Trophoblast cell (in vitro differentiated cells and primary cell): ENCODE data around the gene PRKCE.

Source experiments
- DNase-seq, 2 donors: peaks; one replicate each; pipeline ENCODE4 v3.0.0-alpha.2; 2016
- H2AFZ ChIP-seq: 2 replicates; pipeline ENCODE4 v1.6.1; 2013; ENCODE audit warnings: low read length, moderate library complexity, mild to moderate bottlenecking; ENCODE audit not compliant: insufficient read depth, poor library complexity
- H2AK5ac ChIP-seq: 2 replicates; pipeline ENCODE4 v1.6.1; 2013; ENCODE audit warnings: mild to moderate bottlenecking, low read length
- H2BK120ac ChIP-seq: 2 replicates; pipeline ENCODE4 v1.6.1; 2013; ENCODE audit warnings: low read length, mild to moderate bottlenecking, moderate library complexity; ENCODE audit not compliant: insufficient read depth, poor library complexity
- H2BK12ac ChIP-seq: 2 replicates; pipeline ENCODE4 v1.6.1; 2013; ENCODE audit warnings: mild to moderate bottlenecking, low read length, moderate library complexity
- H2BK5ac ChIP-seq: 2 replicates; pipeline ENCODE4 v1.6.1; 2013; ENCODE audit warnings: low read length, low read depth, moderate library complexity, mild to moderate bottlenecking; ENCODE audit not compliant: poor library complexity
- H3K14ac ChIP-seq: 2 replicates; pipeline ENCODE4 v1.6.1; 2013; ENCODE audit warnings: mild to moderate bottlenecking, low read length
- H3K18ac ChIP-seq: 2 replicates; pipeline ENCODE4 v1.6.1; 2013; ENCODE audit warnings: mild to moderate bottlenecking, low read length
- H3K23ac ChIP-seq: 2 replicates; pipeline ENCODE4 v1.6.1; 2013; ENCODE audit warnings: low read length
- H3K27ac ChIP-seq: 2 replicates; pipeline ENCODE4 v1.5.1; 2013; ENCODE audit warnings: low read depth, mild to moderate bottlenecking, inconsistent platforms, low read length, moderate library complexity
- H3K27me3 ChIP-seq: 2 replicates; pipeline ENCODE4 v1.6.1; 2013; ENCODE audit warnings: inconsistent platforms, mild to moderate bottlenecking, low read length, moderate library complexity; ENCODE audit not compliant: insufficient read depth
- H3K36me3 ChIP-seq, 2 experiments: 1 replicate in 1 of 2; 2 replicates in 1 of 2; pipeline ENCODE4 v1.6.1; 2013; ENCODE audit warnings: low read length in 2 of 2, mild to moderate bottlenecking in 2 of 2, moderate library complexity in 1 of 2; ENCODE audit not compliant: insufficient read depth in 2 of 2, control insufficient read depth in 1 of 2
- H3K4ac ChIP-seq: 2 replicates; pipeline ENCODE4 v1.6.1; 2013; ENCODE audit warnings: low read depth, mild to moderate bottlenecking, low read length, moderate library complexity
- H3K4me1 ChIP-seq, 2 experiments: 1 replicate in 1 of 2; 2 replicates in 1 of 2; pipeline ENCODE4 v1.6.1; 2013; ENCODE audit warnings: low read length in 2 of 2, mild to moderate bottlenecking in 2 of 2, moderate library complexity in 1 of 2; ENCODE audit not compliant: insufficient read depth in 2 of 2, control insufficient read depth in 1 of 2
- H3K4me2 ChIP-seq: 2 replicates; pipeline ENCODE4 v1.6.1; 2013; ENCODE audit warnings: inconsistent platforms, mild to moderate bottlenecking, low read length, moderate library complexity
- H3K4me3 ChIP-seq: 2 replicates; pipeline ENCODE4 v1.5.1; 2013; ENCODE audit warnings: mild to moderate bottlenecking, low read depth, low read length, inconsistent platforms
- H3K79me1 ChIP-seq: one replicate; pipeline ENCODE4 v1.6.1; 2013; ENCODE audit warnings: low read length
- H3K79me2 ChIP-seq: 2 replicates; pipeline ENCODE4 v1.6.1; 2013; ENCODE audit warnings: low read length, mild to moderate bottlenecking; ENCODE audit not compliant: control insufficient read depth, insufficient read depth, poor library complexity
- H3K9ac ChIP-seq: 2 replicates; pipeline ENCODE4 v1.6.1; 2013; ENCODE audit warnings: mild to moderate bottlenecking, low read length
- H3K9me3 ChIP-seq: 2 replicates; pipeline ENCODE4 v1.6.1; 2013; ENCODE audit warnings: low read depth, mild to moderate bottlenecking, control low read depth, inconsistent platforms, low read length; ENCODE audit not compliant: insufficient read depth
- H4K12ac ChIP-seq: 2 replicates; pipeline ENCODE4 v1.6.1; 2013; ENCODE audit warnings: low read depth, mild to moderate bottlenecking, low read length, moderate library complexity
- H4K8ac ChIP-seq: 2 replicates; pipeline ENCODE4 v1.6.1; 2013; ENCODE audit warnings: low read depth, mild to moderate bottlenecking, low read length, moderate library complexity
- H4K91ac ChIP-seq: one replicate; pipeline ENCODE4 v1.6.1; 2013; ENCODE audit warnings: low read depth, mild to moderate bottlenecking, low read length, moderate library complexity
- WGBS: extraction: QIAGEN DNeasy Blood & Tissue Kit; methylation state at CpG from one replicate; pipeline ENCODE4 v1.1.7; 2013; ENCODE audit warnings: missing lambda C conversion rate; ENCODE audit not compliant: insufficient read length, insufficient coverage; ENCODE audit errors: extremely low coverage; 5-methylcytosine and 5-hydroxymethylcytosine counted together

Gene PRKCE

GRCh38 chr2:46162329-46163097 is 511.0 kb downstream of the PRKCE start:
- Histone ChIP-seq H3K14ac (peak overlapping the region; percentile 56), H2AFZ (no peak overlapping the region), H3K18ac (peak overlapping the region; percentile 53), H2BK120ac (peak overlapping the region; percentile 62), H3K9ac (peak overlapping the region; percentile 49), H2AK5ac (peak overlapping the region; percentile 67), H3K27ac (peak overlapping the region; percentile 51), H3K79me1 (peaks cover 44% of the 10 kb centered on the region), H4K8ac (no peak overlapping the region), H3K36me3 (peaks cover 6% of the 10 kb centered on the region in 2 experiments), H2BK12ac (peak overlapping the region; percentile 98), H3K23ac (no peak overlapping the region), H4K12ac (no peak overlapping the region), H3K4me2 (no peak overlapping the region), H2BK5ac (peak overlapping the region; percentile 51), H3K4me1 (peaks cover 38% of the 10 kb centered on the region in 2 experiments), H3K79me2 (peaks cover 16% of the 10 kb centered on the region), H3K4ac (no peak overlapping the region), H3K4me3 (no peak overlapping the region), H4K91ac (peak overlapping the region; percentile 86), H3K27me3 (no peaks in the 10 kb centered on the region), H3K9me3 (peaks cover 2% of the 10 kb centered on the region)
- WGBS: 100% methylated on average over 1 of the region's 11 CpGs
- DNase-seq: no peak

GRCh38 chr2:46163098-46163430 is 511.6 kb downstream of the PRKCE start:
- H3K4me3 ChIP-seq: no peak overlapping the region
- no peaks in the 10 kb centered on the region for H3K27me3 ChIP-seq
- WGBS: no CpG with 5 or more reads among the region's 3 CpGs
- H3K79me2 ChIP-seq: peaks cover 16% of the 10 kb centered on the region
- H3K23ac ChIP-seq: no peak overlapping the region
- H2AFZ ChIP-seq: no peak overlapping the region
- peak overlapping the region; percentile 53 for H3K18ac ChIP-seq
- peak overlapping the region; percentile 62 for H2BK120ac ChIP-seq
- H3K4me1 ChIP-seq: peaks cover 42% of the 10 kb centered on the region in 2 experiments
- H3K9me3 ChIP-seq: peaks cover 2% of the 10 kb centered on the region
- peak overlapping the region; percentile 86 for H4K91ac ChIP-seq
- peak overlapping the region; percentile 56 for H3K14ac ChIP-seq
- H3K36me3 ChIP-seq: peaks cover 6% of the 10 kb centered on the region in 2 experiments
- no peak overlapping the region for H4K12ac ChIP-seq
- peak overlapping the region; percentile 51 for H2BK5ac ChIP-seq
- H3K4me2 ChIP-seq: no peak overlapping the region
- H2AK5ac ChIP-seq: peak overlapping the region; percentile 78
- peak overlapping the region; percentile 49 for H3K9ac ChIP-seq
- peak overlapping the region; percentile 35 for H3K4ac ChIP-seq
- H3K27ac ChIP-seq: peak overlapping the region; percentile 51
- H4K8ac ChIP-seq: no peak overlapping the region
- H2BK12ac ChIP-seq: peak overlapping the region; percentile 98
- peaks cover 49% of the 10 kb centered on the region for H3K79me1 ChIP-seq
- DNase-seq: no peak

GRCh38 chr2:46163804-46164528 is 512.5 kb downstream of the PRKCE start:
- H3K18ac ChIP-seq: peak overlapping the region; percentile 48
- no CpG with 5 or more reads among the region's 8 CpGs for WGBS
- peak overlapping the region; percentile 92 for H4K91ac ChIP-seq
- H4K12ac ChIP-seq: peak overlapping the region; percentile 23
- peak overlapping the region; percentile 98 for H2BK5ac ChIP-seq
- peak; percentile 96 to 97 for DNase-seq
- H3K27me3 ChIP-seq: no peaks in the 10 kb centered on the region
- H3K9ac ChIP-seq: no peak overlapping the region
- peak overlapping the region; percentile 57 for H3K4ac ChIP-seq
- peak overlapping the region; percentile 87 for H3K14ac ChIP-seq
- H3K79me2 ChIP-seq: peaks cover 21% of the 10 kb centered on the region
- H3K36me3 ChIP-seq: peaks cover 6% of the 10 kb centered on the region in 2 experiments
- peak overlapping the region; percentile 95 for H3K27ac ChIP-seq
- H2BK12ac ChIP-seq: peak overlapping the region; percentile 87
- peaks cover 49 to 51% of the 10 kb centered on the region in 2 experiments for H3K4me1 ChIP-seq
- H2AFZ ChIP-seq: peak overlapping the region; percentile 0
- H2BK120ac ChIP-seq: peak overlapping the region; percentile 48
- H2AK5ac ChIP-seq: peak overlapping the region; percentile 75
- no peak overlapping the region for H3K4me3 ChIP-seq
- no peak overlapping the region for H3K23ac ChIP-seq
- H3K4me2 ChIP-seq: peak overlapping the region; percentile 43
- H3K9me3 ChIP-seq: peaks cover 2% of the 10 kb centered on the region
- peak overlapping the region; percentile 86 for H4K8ac ChIP-seq
- peaks cover 58% of the 10 kb centered on the region for H3K79me1 ChIP-seq

DNA sequence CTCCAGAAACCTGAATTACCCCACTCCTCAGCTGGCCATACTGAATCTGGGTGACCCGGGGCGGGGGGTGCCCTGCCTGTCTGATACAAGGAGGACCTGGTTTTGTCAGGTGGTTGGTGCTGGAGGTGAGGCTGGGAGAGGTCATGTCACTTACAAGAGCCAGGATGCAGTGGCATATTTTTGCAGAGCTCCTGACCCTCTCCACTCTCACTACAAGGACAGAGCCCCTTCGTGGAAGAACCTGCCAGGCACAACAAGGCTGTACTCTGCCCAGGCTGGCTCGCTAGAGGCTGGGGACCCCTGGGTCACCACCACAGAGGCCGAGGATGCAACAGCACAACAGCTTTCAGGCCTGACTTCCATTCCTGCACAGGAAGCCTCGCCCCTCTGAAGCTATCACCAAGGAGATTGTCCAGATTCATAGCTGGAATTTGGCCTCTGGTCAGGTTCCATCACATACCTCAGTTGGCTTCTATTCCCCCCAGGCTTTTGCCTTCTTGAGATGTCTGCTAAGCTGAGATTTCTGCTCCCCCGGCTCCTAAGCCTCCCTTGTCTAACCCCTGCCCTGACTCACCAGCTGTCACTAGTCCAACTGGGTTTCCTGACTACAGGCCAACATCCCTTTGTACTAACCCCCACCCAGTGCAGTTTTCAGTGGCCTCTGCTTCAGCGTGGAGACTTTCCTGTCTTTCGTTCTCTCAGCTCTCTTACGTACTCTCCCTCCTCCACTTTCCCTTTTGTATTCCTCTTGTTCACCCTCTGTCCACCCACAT is 513.2 kb downstream of the PRKCE start:
- Histone ChIP-seq H3K79me2 (peaks cover 22% of the 10 kb centered on the region), H3K9me3 (peaks cover 2% of the 10 kb centered on the region), H3K4ac (peak overlapping the region; percentile 88), H3K18ac (peak overlapping the region; percentile 97), H2BK12ac (peak overlapping the region; percentile 97), H3K9ac (no peak overlapping the region), H3K79me1 (peaks cover 64% of the 10 kb centered on the region), H3K14ac (peak overlapping the region; percentile 95), H3K27me3 (no peaks in the 10 kb centered on the region), H3K4me1 (peaks cover 55 to 57% of the 10 kb centered on the region in 2 experiments), H2BK5ac (peak overlapping the region; percentile 98), H4K12ac (peak overlapping the region; percentile 41), H2AK5ac (peak overlapping the region; percentile 99), H3K4me2 (peak overlapping the region; percentile 43), H3K27ac (peak overlapping the region; percentile 96), H4K8ac (peak overlapping the region; percentile 86), H3K23ac (no peak overlapping the region), H2AFZ (peak overlapping the region; percentile 73), H2BK120ac (peak overlapping the region; percentile 97), H3K36me3 (peaks cover 6% of the 10 kb centered on the region in 2 experiments), H3K4me3 (no peak overlapping the region), H4K91ac (peak overlapping the region; percentile 99)
- WGBS: no CpG with 5 or more reads among the region's 10 CpGs
- DNase-seq: peak; percentile 98 to 99
